ENCODE measurements around the gene ZNF274. TPM values are rescaled to one million over a fixed set of nuclear protein-coding genes. Genes with fewer than 3 reads are reported as not detected.

ZNF274 gene
- total RNA-seq, 1 experiment from 2014 or later, result 28.7 TPM

- Mint-ChIP-seq H3K27ac (no peak overlapping the region), H3K4me1 (no peaks in the 10 kb centered on the region), H3K9me3 (peaks cover 99 to 100% of the 10 kb centered on the region in 2 experiments), H3K36me3 (ENCODE audit: insufficient read depth in 1 of 3, low read depth in 3 of 3) (peaks cover 95 to 97% (median 96%) of the 10 kb centered on the region in 3 experiments), H3K27me3 (ENCODE audit: low read depth) (peaks cover 40% of the 10 kb centered on the region), H3K4me3 (no peak overlapping the region)
- Histone ChIP-seq H2BK20ac (ENCODE audit: low read depth, low read length, poor library complexity, severe bottlenecking) (no peak overlapping the region), H3K79me1 (ENCODE audit: insufficient read depth, low read depth, low read length, poor library complexity, severe bottlenecking) (no peaks in the 10 kb centered on the region), H2BK5ac (ENCODE audit: insufficient read length, low read length) (no peak overlapping the region), H3K4me1 (ENCODE audit: insufficient read depth, low read length) (no peaks in the 10 kb centered on the region), H2AFZ (ENCODE audit: low read length) (no peak overlapping the region), H3K27me3 (ENCODE audit: insufficient read depth, low read length) (no peaks in the 10 kb centered on the region), H3K18ac (ENCODE audit: insufficient read length, low read depth, low read length) (no peak overlapping the region), H2AK5ac (ENCODE audit: insufficient read length, low read length) (no peak overlapping the region), H4K5ac (ENCODE audit: insufficient read length, low read depth, low read length) (no peak overlapping the region), H2BK15ac (ENCODE audit: low read depth, low read length) (no peak overlapping the region), H2BK120ac (ENCODE audit: low read depth, low read length, poor library complexity, severe bottlenecking) (no peak overlapping the region), H4K91ac (ENCODE audit: insufficient read length, low read depth, low read length) (no peak overlapping the region), H3K4me2 (ENCODE audit: insufficient read depth, insufficient read length, low read length) (no peak overlapping the region), H4K20me1 (ENCODE audit: control insufficient read depth, insufficient read depth, insufficient read length) (no peaks in the 10 kb centered on the region), H2BK12ac (ENCODE audit: insufficient read length, low read depth, low read length) (no peak overlapping the region), H3K9ac (ENCODE audit: extremely low read depth, insufficient read length, low read length) (no peak overlapping the region), H3K14ac (ENCODE audit: insufficient read depth, low read length) (no peak overlapping the region), H3T11ph (ENCODE audit: low read length) (no peak overlapping the region), H3K56ac (ENCODE audit: insufficient read length, low read depth, low read length) (no peak overlapping the region), H4K8ac (replicated peaks; ENCODE audit: insufficient read length, low read depth, low read length) (no peak overlapping the region), H3K23ac (ENCODE audit: insufficient read length, low read depth, low read length) (no peak overlapping the region), H3K79me2 (ENCODE audit: insufficient read depth, low read length) (no peaks in the 10 kb centered on the region), H3K27ac (ENCODE audit: insufficient read length, low read depth, low read length) (no peak overlapping the region), H3K4ac (ENCODE audit: low read depth, low read length) (no peak overlapping the region), H3K9me3 (ENCODE audit: control insufficient read depth, low read depth, low read length) (peaks cover 97% of the 10 kb centered on the region), H3K23me2 (ENCODE audit: insufficient read length, low read depth, low read length, poor library complexity, severe bottlenecking) (no peaks in the 10 kb centered on the region)
- no peak for DNase-seq
- no CpG with 5 or more reads among the region's 19 CpGs for WGBS (ENCODE audit: extremely low coverage, insufficient read length, low lambda C conversion rate)
- TF ChIP-seq CTCF (conservative IDR thresholded peaks at IDR 0.05), result no peak
These were observed 79.4 kb downstream of the ZNF274 start for GRCh38 chr19:58261968-58262921.
